Measurements from ENCODE around the gene SERPINB8.

The SERPINB8 gene

GRCh38 chr18:63965716-63966330 is 4.1 kb upstream of the SERPINB8 start:
- DNase-seq, result no peak

- peak; percentile 66 for DNase-seq
These were observed 926 bp downstream of the SERPINB8 start for GRCh38 chr18:63970809-63971205.

GRCh38 chr18:63971320-63972001 is 1.6 kb downstream of the SERPINB8 start:
- no peak for DNase-seq

GRCh38 chr18:63972002-63972376 is 2.1 kb downstream of the SERPINB8 start:
- no peak for DNase-seq

GRCh38 chr18:63974991-63975390 is 5.1 kb downstream of the SERPINB8 start:
- no peak for DNase-seq

GRCh38 chr18:63975628-63976027 is 5.7 kb downstream of the SERPINB8 start:
- no peak for DNase-seq

- no peak for DNase-seq
These were observed 7.2 kb downstream of the SERPINB8 start for GRCh38 chr18:63977040-63977439.

GRCh38 chr18:63979409-63979920 is 9.6 kb downstream of the SERPINB8 start:
- peak; percentile 52 for DNase-seq

GRCh38 chr18:63980027-63980426 is 10.1 kb downstream of the SERPINB8 start:
- no peak for DNase-seq

GRCh38 chr18:63980896-63981460 is 11.1 kb downstream of the SERPINB8 start:
- DNase-seq, result no peak

GRCh38 chr18:63981719-63982118 is 11.8 kb downstream of the SERPINB8 start:
- no peak for DNase-seq

GRCh38 chr18:63982361-63982760 is 12.5 kb downstream of the SERPINB8 start:
- no peak for DNase-seq

GRCh38 chr18:63986885-63987284 is 17.0 kb downstream of the SERPINB8 start:
- DNase-seq, result no peak

GRCh38 chr18:63987743-63988142 is 17.9 kb downstream of the SERPINB8 start:
- no peak for DNase-seq

GRCh38 chr18:63992751-63993150 is 22.9 kb downstream of the SERPINB8 start:
- DNase-seq, result no peak

GRCh38 chr18:63994783-63995399 is 25.0 kb downstream of the SERPINB8 start:
- DNase-seq, result no peak

- no peak for DNase-seq
These were observed 27.2 kb downstream of the SERPINB8 start for GRCh38 chr18:63997041-63997440.

- no peak for DNase-seq
These were observed 27.7 kb downstream of the SERPINB8 start for GRCh38 chr18:63997606-63998005.

GRCh38 chr18:63999871-64000270 is 30.0 kb downstream of the SERPINB8 start:
- DNase-seq, result no peak

GRCh38 chr18:64002581-64002980 is 32.7 kb downstream of the SERPINB8 start:
- no peak for DNase-seq

GRCh38 chr18:64009305-64009704 is 39.4 kb downstream of the SERPINB8 start:
- DNase-seq, result no peak

GRCh38 chr18:64011513-64011912 is 41.6 kb downstream of the SERPINB8 start:
- no peak for DNase-seq

GRCh38 chr18:64017870-64018269 is 48.0 kb downstream of the SERPINB8 start:
- peak; percentile 28 for DNase-seq

Data from DMS153 (cell line).